Measurements from ENCODE around the gene TMEM242. TPM values are rescaled to one million over a fixed set of nuclear protein-coding genes. Genes with fewer than 3 reads are reported as not detected.

The TMEM242 gene
- total RNA-seq, 2 experiments from 2014 or later = 10.1 to 10.8 TPM

DNA sequence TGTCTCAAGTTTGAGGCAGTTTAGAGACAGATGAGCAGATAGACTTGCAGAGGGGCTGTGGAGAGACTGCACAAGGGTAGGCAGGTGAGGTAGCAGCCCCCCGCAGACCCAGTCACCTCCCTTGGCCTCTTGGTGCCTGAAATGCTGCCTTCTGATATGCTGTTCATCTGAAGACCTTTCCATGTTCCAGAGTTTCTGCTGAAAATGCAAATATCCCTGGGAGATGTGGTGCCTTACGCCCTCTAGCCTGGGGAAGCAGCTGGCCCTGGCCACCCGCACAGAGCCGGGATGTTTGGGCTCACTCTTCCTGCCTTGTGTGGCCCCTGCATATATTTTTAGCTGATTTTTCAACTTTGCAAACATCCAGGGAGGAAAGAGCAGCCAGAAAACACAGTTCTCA, 51.4 kb downstream of the TMEM242 start:
- Mint-ChIP-seq H3K36me3 (ENCODE audit: low read depth) (peaks cover 4% of the 10 kb centered on the region), H3K9me3 (peaks cover 11% of the 10 kb centered on the region), H3K27ac (no peak overlapping the region), H3K4me3 (no peak overlapping the region), H3K27me3 (peaks cover 2% of the 10 kb centered on the region), H3K4me1 (peaks cover 15% of the 10 kb centered on the region)
- POLR2A ChIA-PET = no interaction called here
- CTCF ChIA-PET = no interaction called here
- DNase-seq = no peak

DNA sequence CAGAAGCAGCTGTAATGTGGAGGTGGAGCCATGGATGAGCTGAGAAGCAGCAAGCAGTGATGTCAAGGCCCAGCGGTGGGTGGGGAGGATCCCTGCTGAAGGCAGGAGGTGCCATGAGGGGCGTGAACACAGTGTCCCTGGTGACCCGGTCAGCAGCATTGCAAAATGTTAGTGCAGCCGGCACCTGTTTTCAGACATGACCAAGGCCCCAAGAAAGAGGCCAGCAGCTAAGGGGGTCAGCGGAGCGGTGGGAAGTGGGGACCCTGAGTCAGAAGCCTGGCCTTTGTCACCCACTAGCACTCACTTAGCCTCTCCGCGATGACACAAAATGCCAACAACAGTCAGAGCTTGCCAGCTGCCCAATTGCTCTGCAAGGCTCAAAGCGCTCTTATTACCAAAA, 51.9 kb downstream of the TMEM242 start:
- Mint-ChIP-seq H3K36me3 (ENCODE audit: low read depth) (peaks cover 4% of the 10 kb centered on the region), H3K4me1 (peaks cover 15% of the 10 kb centered on the region), H3K27ac (no peak overlapping the region), H3K4me3 (no peak overlapping the region), H3K9me3 (peaks cover 11% of the 10 kb centered on the region), H3K27me3 (no peaks in the 10 kb centered on the region)
- DNase-seq = no peak
- CTCF ChIA-PET = no interaction called here
- POLR2A ChIA-PET = no interaction called here

DNA sequence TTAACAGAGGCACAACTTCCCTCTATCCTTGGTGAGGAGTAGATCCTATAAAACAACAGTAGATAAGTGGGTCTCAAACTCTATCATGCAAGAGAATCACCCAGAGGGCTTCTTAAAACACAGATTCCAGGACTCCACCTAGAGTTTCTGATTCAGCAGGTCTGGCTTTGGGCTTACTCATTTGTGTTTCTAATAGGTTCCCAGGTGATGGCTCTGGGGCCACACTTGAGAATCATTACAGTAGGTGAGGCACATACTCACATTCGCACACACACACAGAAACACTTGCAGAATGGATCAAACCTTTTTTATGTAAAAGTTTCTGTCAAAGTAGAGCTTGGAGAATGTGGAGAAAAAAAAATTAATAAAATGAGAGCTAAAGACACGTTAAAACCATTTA, 52.4 kb downstream of the TMEM242 start:
- POLR2A ChIA-PET = no interaction called here
- H3K9me3 Mint-ChIP-seq = peaks cover 11% of the 10 kb centered on the region
- no peak for DNase-seq
- peaks cover 4% of the 10 kb centered on the region for H3K36me3 Mint-ChIP-seq (ENCODE audit: low read depth)
- CTCF ChIA-PET = no interaction called here
- peaks cover 15% of the 10 kb centered on the region for H3K4me1 Mint-ChIP-seq
- H3K27me3 Mint-ChIP-seq = no peaks in the 10 kb centered on the region
- H3K4me3 Mint-ChIP-seq = no peak overlapping the region
- no peak overlapping the region for H3K27ac Mint-ChIP-seq

DNA sequence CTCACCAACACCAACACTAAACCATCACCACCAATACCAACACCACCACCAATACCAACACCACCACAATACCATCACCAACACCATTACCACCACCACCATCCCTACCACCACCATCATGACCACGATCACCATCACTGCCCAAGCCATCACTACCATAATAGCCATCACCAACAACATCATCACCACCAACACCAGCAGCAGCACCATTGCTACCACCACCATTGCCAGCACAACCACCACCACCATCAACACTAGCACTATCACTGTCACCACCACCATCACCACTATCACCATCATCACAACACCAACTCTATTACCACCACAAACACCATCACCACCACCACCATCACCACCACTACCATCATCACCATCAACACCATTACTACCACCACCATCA, 53.0 kb downstream of the TMEM242 start:
- POLR2A ChIA-PET = no interaction called here
- CTCF ChIA-PET = no interaction called here
- H3K9me3 Mint-ChIP-seq = peaks cover 11% of the 10 kb centered on the region
- no peak overlapping the region for H3K27ac Mint-ChIP-seq
- DNase-seq = no peak
- H3K36me3 Mint-ChIP-seq (ENCODE audit: low read depth) = peaks cover 4% of the 10 kb centered on the region
- no peaks in the 10 kb centered on the region for H3K27me3 Mint-ChIP-seq
- H3K4me3 Mint-ChIP-seq = no peak overlapping the region
- peaks cover 14% of the 10 kb centered on the region for H3K4me1 Mint-ChIP-seq

DNA sequence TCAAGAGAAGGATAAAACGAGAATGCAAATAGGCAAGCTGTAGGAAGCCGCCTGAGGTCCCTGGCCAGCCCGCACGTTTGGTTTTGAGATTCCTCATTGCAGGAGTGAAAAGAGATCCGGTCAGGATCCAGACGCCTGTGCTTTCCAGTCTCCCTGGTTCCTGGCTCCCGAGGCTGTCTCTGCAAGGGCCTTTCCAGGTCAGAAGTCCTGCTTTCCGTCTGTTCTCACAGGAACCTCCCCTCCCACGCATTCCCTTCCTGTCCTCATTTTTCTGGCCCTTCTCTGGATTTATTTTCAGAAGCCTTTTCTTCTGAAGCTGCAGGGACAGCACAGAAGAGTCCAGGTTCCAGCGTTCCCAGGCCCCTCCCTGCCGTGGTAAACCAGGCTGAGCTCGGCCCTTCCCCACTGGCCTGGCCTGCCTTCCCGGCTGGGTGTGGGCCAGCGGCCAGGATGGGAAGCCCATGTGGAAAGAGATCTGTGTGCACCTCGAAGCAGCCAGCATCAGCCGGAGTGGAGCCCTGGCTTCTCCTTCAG, 54.0 kb downstream of the TMEM242 start:
- Mint-ChIP-seq H3K9me3 (peaks cover 11% of the 10 kb centered on the region), H3K27ac (no peak overlapping the region), H3K27me3 (no peaks in the 10 kb centered on the region), H3K4me3 (no peak overlapping the region), H3K36me3 (ENCODE audit: low read depth) (peaks cover 4% of the 10 kb centered on the region), H3K4me1 (peaks cover 12% of the 10 kb centered on the region)
- ChIA-PET POLR2A (no interaction called here), CTCF (no interaction called here)
- DNase-seq = no peak

DNA sequence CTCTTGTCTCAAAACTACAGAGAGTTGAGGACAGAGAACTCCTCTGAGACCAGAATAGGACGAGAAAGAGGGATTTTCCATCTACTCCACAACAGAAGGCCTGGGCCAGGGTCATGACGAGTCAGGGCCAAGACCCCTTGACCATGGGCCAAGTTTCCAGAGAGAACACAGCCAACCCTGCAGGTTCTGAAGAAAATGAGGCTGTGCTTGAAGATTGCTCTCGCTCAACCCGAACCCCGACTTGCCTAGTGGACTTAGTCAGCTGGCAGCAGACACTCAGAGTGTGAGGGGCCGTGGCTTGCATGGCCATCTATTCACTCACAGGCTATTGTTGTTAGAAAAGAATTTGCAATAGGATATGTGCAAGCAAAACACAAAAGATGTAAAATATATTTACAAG, 54.5 kb downstream of the TMEM242 start:
- no peak for DNase-seq
- CTCF ChIA-PET = no interaction called here
- POLR2A ChIA-PET = no interaction called here
- Mint-ChIP-seq H3K27ac (no peak overlapping the region), H3K36me3 (ENCODE audit: low read depth) (peaks cover 4% of the 10 kb centered on the region), H3K9me3 (peaks cover 11% of the 10 kb centered on the region), H3K4me3 (no peak overlapping the region), H3K4me1 (peaks cover 10% of the 10 kb centered on the region), H3K27me3 (no peaks in the 10 kb centered on the region)

DNA sequence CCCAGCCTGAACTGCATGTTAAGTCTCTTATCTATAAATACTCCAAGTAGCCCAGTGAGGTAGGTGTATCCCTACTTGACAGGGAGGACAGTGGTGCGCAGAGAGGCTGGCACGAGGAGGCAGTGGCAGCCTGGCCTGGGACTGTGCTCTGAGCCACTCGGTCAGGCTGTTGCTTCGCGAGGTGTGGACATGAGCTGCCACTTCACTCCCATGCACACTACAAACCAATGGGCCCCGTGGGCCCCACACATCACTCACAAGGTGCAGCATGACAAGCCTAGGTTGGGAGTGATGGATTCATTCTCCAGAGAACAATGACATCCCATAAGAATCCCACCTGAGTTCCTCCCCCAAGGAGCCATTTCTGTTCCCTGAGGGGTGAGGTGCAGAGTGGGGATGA, 54.9 kb downstream of the TMEM242 start:
- Mint-ChIP-seq H3K9me3 (peaks cover 11% of the 10 kb centered on the region), H3K4me1 (peaks cover 6% of the 10 kb centered on the region), H3K27me3 (no peaks in the 10 kb centered on the region), H3K4me3 (no peak overlapping the region), H3K27ac (no peak overlapping the region), H3K36me3 (ENCODE audit: low read depth) (peaks cover 4% of the 10 kb centered on the region)
- ChIA-PET POLR2A (no interaction called here), CTCF (no interaction called here)
- DNase-seq = no peak

DNA sequence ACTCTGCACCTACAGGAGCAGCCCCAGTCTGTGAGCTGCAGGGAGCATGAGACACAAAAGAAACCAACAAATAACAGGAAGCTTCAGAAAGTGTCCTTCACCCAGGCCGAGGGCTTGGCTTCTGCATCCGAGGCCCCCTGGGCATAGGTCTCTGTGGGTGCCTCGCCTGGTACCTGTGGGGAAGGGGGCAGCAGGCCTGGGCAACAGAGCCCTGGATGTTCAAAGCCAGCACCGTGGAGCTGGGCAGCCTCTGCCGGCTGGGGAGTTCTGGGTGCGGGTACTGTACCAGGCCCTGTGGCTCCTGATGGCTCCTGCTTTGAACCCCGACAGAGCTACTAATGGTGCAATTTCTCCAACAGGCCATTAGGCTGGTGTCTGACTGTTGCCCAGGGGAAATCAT, 55.7 kb downstream of the TMEM242 start:
- peaks cover 4% of the 10 kb centered on the region for H3K36me3 Mint-ChIP-seq (ENCODE audit: low read depth)
- peaks cover under 1% of the 10 kb centered on the region for H3K4me1 Mint-ChIP-seq
- no peak for DNase-seq
- peaks cover 11% of the 10 kb centered on the region for H3K9me3 Mint-ChIP-seq
- H3K27ac Mint-ChIP-seq = no peak overlapping the region
- CTCF ChIA-PET = no interaction called here
- H3K4me3 Mint-ChIP-seq = no peak overlapping the region
- H3K27me3 Mint-ChIP-seq = no peaks in the 10 kb centered on the region
- POLR2A ChIA-PET = no interaction called here

DNA sequence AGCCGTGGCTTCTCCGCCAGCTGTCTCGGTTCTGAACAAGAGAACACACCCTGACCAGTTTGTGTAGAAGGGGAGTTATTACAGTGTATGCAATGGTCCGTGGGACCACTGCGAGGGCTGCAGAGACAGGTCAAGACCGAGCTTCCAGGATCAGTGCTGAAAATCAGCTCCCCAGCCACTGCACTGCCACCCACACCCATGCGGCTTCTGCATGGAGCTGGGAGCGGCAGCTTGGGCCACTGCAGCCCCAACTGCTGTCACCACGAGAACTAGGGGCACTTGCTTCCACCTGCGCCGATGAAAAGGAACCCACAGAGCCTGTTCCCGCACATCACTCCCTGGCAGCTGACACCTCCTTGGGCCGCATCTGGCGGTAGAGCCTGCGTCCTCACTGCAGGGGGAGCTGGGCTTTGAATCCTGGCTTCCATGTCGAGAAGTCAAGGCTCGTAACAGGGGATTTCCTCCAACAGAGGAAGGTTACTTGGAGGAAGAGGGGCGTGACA, 56.2 kb downstream of the TMEM242 start:
- Mint-ChIP-seq H3K4me3 (no peak overlapping the region), H3K4me1 (no peaks in the 10 kb centered on the region), H3K27me3 (no peaks in the 10 kb centered on the region), H3K36me3 (ENCODE audit: low read depth) (peaks cover 4% of the 10 kb centered on the region), H3K27ac (no peak overlapping the region), H3K9me3 (peaks cover 11% of the 10 kb centered on the region)
- DNase-seq = no peak
- ChIA-PET POLR2A (no interaction called here), CTCF (no interaction called here)

DNA sequence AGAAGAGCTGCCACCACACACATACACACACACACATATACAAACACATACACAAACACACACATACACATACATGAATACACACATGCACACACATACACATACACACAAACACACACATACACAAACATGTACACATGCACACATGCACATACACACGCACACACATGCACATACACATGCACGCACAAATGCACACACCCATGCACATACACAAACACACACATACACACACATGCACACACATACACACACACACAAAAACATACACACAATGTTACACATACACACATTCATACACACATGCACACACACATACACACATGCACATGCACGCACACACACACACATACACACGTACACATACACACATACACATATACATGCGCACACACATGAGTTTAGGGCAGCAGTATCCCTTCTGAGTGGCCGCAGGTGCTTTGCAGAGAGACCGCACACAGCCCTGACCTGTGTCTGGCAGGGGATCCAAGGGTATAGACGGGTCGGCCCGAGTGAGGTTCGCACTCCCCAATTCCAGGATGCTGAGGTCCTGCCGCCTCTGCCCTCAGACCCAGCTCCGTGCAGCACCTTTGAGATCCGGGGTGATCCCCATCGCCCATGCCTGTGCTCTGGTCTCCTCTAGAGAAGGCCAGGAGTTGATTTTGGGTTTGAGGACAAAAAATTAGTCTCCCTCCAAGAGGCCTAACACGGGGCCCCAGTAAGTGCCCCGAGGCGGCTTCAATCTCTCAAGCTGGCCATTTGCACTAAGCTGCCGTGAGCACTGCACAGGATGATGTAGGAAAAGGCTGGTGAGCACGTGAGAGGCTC, 56.8 kb downstream of the TMEM242 start:
- ChIA-PET CTCF (no interaction called here), POLR2A (no interaction called here)
- Mint-ChIP-seq H3K36me3 (ENCODE audit: low read depth) (peaks cover 4% of the 10 kb centered on the region), H3K4me3 (no peak overlapping the region), H3K27me3 (no peaks in the 10 kb centered on the region), H3K4me1 (no peaks in the 10 kb centered on the region), H3K9me3 (peaks cover 11% of the 10 kb centered on the region), H3K27ac (no peak overlapping the region)
- no peak for DNase-seq

DNA sequence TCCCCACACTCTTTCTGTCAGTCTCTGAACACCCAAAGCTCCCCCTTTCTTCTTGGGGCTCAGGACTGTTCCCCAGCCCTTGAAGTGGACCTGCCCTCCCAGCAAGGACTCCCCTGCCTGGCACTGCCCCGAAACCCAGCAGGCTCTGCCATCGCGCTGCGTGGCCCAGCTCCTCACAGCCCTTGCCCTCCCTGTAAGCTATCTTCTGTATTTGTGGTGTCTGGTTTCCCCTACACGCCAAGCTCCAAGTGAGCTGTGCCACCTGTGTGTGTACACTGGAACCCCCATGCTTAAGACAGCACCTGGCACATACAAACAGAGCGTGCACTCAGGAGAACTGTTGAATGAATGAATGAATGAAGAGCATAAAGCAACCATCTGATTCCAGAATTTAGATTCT, 57.7 kb downstream of the TMEM242 start:
- POLR2A ChIA-PET = no interaction called here
- no peak for DNase-seq
- H3K36me3 Mint-ChIP-seq (ENCODE audit: low read depth) = peaks cover 3% of the 10 kb centered on the region
- CTCF ChIA-PET = no interaction called here
- H3K27me3 Mint-ChIP-seq = no peaks in the 10 kb centered on the region
- H3K4me3 Mint-ChIP-seq = no peak overlapping the region
- H3K9me3 Mint-ChIP-seq = peaks cover 10% of the 10 kb centered on the region
- no peaks in the 10 kb centered on the region for H3K4me1 Mint-ChIP-seq
- no peak overlapping the region for H3K27ac Mint-ChIP-seq

DNA sequence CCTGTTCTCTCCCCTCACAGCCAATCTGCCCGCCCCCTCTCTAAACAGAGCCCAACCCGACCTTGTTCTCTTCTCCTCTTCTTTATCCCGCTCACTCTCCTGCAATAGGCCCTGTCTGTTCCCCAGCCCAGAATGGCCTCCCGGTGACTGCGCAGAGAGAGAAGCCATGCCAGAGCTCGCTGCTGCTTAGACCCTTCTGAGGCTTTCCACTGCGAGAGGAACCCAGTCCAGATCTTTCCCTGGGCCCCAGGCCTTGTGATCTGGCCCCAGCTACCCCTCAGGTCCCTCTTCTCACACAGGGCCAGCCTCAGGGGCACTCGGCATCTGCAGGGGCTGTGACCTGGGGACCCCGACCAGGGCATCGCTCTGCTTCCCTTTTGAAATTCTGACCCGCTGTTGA, 58.1 kb downstream of the TMEM242 start:
- Mint-ChIP-seq H3K9me3 (peaks cover 6% of the 10 kb centered on the region), H3K36me3 (ENCODE audit: low read depth) (no peaks in the 10 kb centered on the region), H3K27me3 (no peaks in the 10 kb centered on the region), H3K4me3 (no peak overlapping the region), H3K27ac (no peak overlapping the region), H3K4me1 (peaks cover 1% of the 10 kb centered on the region)
- POLR2A ChIA-PET = no interaction called here
- DNase-seq = no peak
- CTCF ChIA-PET = no interaction called here

DNA sequence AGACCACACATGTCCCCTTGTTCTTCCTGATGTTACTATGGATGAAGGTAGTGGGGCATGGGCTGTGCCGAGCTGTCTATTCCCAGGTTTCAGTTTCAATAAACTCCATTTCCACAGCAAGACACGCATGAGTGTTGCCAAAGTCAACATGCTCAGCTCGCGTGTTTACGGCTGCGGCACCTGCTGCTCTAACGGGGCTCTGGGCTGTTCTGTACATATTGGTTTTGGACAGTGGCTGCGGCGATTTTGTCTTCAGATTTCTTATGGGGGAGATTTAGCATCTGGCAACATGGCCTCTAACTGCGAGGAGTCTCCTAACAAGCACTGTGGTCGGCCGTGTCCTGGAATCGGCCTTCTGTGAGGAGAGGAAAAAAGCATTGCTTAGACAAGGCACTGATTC, 58.6 kb downstream of the TMEM242 start:
- Mint-ChIP-seq H3K27ac (no peak overlapping the region), H3K9me3 (peaks cover under 1% of the 10 kb centered on the region), H3K4me3 (no peak overlapping the region), H3K27me3 (no peaks in the 10 kb centered on the region), H3K4me1 (peaks cover 3% of the 10 kb centered on the region), H3K36me3 (ENCODE audit: low read depth) (no peaks in the 10 kb centered on the region)
- ChIA-PET POLR2A (no interaction called here), CTCF (no interaction called here)
- no peak for DNase-seq

DNA sequence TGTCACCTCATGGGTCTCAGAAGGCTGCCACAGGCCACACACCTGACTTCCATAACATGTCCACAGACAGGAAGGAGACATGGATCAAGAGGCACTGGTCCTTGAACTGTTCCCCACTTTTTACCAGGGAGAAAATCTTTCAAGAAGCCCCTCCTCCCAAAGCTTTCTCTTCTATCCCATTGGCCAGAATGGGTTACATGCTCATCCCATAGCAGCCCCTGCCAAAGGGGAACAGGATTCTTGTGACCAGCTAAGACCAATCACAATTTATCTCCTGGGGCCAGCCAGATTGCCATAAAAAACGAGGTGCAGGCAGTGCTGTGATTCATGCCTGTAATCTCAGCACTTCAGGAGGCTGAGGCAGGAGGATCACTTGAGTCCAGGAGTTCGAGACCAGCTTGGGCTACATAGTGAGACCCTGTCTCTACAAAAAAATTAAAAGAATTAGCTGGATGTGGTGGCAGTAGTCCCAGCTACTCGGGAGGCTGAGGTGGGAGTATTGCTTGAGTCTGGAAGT, 59.4 kb downstream of the TMEM242 start:
- no peaks in the 10 kb centered on the region for H3K9me3 Mint-ChIP-seq
- no peak overlapping the region for H3K27ac Mint-ChIP-seq
- H3K4me1 Mint-ChIP-seq = peaks cover 10% of the 10 kb centered on the region
- DNase-seq = no peak
- no peaks in the 10 kb centered on the region for H3K36me3 Mint-ChIP-seq (ENCODE audit: low read depth)
- H3K4me3 Mint-ChIP-seq = no peak overlapping the region
- POLR2A ChIA-PET = interaction anchor here (1.6 kb wide), 1 partner anchor 10 kb away, joined by 6 read pairs; no protein-coding TSS in a partner anchor
- H3K27me3 Mint-ChIP-seq = peaks cover 3% of the 10 kb centered on the region
- CTCF ChIA-PET = no interaction called here

Data from activated CD4-positive, alpha-beta memory T cell treated with anti-CD3 and anti-CD28 coated beads, Interleukin-2, amount 10 ng/mL, durations not matched to agents 7 days and 5 days (primary cell).